ENCODE measurements around the gene LPCAT4.

The LPCAT4 gene

DNA sequence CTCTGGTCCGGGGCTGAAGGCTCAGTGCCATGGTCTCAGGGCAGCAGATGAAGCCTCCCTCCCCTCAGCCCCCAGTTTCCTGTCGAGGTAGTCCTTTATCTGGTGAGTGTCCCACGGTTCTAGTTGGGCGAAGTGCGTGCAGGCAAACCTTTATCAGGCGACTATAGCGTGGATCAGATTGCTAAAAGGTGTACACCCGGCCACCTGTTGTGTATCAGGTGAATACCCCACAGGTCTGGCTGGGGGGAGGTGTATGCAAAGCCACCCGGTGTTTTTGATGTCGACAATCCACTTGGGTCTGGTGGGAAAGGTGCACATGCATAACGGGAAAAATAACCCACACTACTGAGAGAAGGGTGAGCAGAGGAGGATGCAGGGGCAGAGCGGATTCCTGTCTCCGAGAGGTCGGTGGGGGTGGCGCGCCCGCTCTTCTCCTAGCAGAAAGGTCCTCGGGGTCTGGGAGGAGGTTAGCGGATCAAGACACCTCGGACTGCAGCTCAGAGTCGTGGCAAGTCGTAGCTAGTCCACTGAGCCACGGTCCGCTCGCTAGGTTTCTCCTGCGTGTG lies 29.9 kb downstream of the LPCAT4 start:
- DNase-seq (ENCODE audit: low spot score), result no peak

DNA sequence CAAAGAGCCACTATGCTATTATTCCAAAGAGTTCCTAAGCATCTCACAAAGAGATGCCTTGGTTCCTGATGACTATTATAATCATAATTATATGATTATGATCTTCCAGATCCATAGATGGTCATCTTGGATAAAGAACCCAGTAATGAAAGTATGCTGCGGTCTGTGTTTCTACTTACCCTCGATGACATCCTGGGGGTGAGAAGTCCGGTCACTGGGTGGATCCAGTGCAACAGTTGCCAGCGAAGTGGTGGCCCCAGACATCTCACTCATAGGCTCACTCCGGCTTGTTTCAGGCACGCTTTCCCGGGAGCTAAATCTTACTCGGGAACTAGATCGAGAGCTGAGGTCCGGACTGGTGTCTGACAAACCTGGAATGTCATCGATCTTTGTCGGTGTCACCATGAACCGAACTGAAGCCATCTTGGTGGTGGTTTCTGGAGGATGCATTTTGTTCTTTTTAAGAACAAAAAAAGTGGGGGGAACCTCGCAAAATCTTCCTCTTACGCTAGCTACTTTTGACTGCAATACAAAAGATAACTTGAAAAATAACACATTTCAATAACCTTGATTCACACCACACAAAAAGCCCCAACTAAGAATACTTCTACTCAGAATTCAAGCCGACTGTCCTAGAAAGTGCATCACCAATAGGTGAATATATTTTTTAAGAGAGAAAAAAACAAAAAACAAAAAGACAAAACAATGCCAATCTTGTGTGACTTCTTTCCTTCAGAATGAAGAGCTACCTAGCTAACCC lies 30.6 kb downstream of the LPCAT4 start:
- DNase-seq (ENCODE audit: low spot score), result no peak

DNA sequence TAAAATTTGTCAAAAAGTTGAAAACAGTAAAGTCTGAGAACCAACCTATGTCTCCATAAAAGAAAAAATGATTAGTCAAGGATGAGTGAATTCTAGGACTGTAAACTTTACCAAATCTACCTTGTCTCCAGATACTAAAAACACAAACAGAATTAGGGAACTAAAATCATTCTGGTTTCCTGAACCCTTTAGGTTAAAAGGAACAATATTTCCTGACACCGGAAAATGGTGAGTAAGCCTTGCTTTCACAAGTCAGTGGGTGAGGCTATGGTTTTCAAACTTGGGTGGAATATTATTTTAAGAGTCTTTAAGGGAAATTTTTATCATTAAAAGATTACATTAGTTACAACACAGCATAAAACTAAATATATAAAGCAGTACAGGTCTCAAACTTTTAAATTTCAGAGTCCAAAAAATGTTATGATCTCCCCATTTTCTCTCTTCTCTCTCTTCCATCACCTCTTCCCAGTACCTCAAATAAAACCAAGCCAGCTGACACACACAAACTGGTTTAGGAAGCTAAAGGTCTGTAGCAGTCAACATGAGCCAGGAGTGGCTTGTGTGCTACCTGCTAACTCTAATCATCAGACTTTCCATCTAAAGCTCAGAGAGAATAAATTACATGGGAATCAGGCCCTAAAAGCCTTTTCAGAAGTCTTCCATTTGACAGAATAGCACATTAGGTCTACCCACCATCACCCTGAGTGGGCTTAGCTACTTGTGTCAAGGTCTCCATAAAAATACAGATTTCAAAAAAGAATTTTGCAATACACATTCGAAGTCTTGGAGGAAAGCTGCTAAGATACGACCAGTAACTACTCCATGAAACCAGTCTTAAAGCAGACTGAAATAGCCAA lies 31.6 kb downstream of the LPCAT4 start:
- no peak for DNase-seq (ENCODE audit: low spot score)

DNA sequence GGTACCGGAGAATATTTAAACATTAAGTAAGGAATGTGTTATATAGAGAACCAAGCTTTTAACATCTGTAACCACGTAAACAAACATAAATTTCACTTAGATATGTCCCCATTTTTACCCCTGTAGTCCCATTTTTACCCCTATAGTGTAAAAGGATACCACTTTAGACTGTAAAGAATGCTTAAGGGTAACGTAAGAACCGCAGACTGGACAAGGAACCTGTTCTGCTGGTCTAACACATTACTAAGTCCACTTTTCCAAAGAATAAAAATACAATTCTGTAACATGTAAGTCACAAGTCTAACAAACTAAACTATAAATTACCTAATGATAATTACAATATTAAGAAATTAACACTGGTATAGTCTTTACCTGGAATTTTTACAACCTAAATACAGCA lies 32.3 kb downstream of the LPCAT4 start:
- no peak for DNase-seq (ENCODE audit: low spot score)

DNA sequence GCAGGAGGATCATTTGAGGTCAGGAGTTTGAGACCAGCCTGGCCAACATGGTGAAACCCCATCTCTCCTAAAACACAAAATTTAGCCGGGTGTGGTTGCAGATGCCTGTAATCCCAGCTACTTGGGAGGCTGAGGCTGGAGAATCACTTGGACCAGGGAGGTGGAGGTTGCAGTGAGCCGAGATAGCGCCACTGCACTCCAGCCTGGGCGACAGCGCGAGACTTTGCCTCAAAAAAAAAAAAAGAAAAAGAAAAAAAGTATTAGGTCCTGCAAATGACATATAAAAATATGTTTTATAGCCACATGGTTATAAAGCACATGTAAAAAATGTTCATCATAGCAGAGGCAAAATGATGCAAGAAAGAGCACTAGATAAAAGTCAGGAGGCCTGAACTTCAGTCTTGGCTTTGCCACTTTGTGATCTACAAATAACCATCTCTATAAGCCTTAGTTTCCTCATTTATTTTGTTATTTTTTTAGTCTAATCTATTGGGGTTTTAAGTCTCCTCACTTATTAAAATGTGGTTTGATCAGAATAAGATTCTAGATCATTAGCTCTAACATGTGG lies 34.4 kb downstream of the LPCAT4 start:
- DNase-seq (ENCODE audit: low spot score), result no peak

DNA sequence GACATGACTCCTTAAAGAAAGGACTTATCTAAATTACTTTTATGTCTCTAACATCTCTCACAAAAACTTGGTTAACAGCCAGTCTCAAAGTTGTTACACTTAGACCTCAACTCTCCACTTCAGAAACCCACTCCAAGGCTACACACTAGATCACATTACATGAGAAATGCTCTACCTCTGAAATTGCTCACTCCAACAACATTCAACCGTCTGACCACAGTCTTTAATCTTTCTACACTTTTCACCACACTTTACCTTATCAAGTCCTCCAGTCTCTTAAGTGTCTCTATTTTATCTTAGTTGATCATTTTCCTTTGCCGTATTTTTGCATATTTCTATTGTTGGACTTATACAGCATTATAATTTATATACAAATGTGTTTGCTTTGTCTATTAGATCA lies 35.2 kb downstream of the LPCAT4 start:
- DNase-seq (ENCODE audit: low spot score), result no peak

DNA sequence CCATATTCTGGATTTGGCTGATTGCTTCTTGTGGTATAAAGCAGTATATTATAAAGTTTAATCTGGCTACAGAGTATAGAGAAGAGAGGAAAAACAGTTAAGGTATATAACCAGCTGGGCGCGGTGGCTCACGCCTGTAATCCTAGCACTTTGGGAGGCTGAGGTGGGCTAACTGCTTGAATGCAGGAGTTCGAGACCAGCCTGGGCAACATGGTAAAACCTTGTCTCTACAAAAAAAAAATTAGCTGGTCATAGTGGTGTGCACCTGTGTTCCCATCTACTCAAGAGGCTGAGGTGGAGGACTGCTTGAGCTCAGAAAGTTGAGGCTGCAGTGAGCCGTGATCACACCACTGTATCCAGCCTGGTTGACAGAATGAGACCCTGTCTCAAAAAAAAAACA lies 36.7 kb downstream of the LPCAT4 start:
- no peak for DNase-seq (ENCODE audit: low spot score)

DNA sequence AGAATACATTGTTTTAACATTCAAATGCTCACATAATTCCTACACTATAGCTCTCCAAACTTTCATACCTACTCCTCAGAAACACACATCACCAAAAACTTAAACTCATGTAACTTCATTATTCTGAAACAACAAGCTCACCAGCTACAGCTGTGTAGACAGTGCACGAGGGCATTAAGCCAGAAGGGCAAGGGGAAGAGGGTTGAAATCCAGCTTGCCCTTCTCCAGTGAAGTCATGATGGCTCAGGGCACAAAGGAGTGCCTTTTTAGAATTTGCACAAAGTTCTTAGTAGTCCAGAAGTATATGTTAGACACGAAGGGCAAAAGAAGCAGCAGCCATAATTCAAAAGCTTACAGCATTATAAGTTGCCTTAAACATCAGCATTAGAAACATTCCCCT lies 38.0 kb downstream of the LPCAT4 start:
- DNase-seq (ENCODE audit: low spot score), result no peak

DNA sequence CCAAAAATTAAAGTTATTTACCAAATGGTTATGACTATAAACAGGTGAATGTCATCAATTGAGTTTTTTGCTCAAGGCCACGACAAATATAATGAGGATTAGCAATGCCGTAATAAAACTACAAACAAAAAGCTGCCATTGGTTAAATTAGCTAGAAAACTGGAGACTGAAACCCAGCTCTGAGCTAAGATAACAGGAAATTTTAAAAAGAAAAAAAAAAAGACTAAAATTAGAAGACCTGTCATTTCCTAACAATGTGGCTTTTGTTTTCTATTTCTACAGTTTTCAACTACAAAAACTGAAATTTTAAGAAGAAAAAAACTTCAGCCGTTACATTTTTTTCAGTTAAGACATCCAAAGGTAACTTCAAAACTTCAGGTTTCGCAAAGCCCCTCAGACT lies 39.1 kb downstream of the LPCAT4 start:
- no peak for DNase-seq (ENCODE audit: low spot score)

DNA sequence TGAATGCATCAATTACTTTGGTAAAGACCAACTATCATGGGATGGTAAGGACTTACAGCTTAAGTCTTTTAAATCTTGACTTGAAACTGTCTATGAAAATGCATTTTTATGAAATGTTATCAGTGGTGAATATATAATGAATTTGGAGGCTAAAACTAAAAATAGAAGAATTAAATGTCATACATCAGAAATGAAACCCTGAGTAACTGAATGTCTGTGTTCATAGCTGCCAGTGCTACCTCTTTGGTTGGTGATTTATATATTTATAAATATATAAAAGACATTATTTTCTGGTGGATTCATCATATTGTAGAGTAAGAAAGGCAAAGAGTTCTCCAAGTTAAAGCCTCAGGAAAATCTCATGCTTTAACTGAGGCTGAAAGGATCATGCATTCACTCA lies 41.6 kb downstream of the LPCAT4 start:
- no peak for DNase-seq (ENCODE audit: low spot score)

DNA sequence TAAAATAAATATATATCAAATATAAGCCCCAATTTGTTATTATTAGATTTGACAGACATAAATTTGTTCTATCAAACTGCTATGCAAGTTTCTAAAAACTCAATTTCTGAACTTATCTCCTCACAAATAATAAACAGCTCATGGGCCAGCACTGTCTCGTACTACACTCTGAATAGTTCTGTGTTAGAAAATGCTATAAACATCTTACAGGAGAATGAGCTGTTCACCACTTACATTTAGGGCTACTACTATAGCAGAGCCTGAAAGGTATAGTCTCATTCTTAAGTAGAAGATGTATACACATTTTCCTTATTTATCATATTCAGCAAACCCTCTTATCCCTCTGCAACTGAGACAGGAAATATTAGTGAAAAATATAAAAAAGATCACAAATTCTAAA lies 42.1 kb downstream of the LPCAT4 start:
- DNase-seq (ENCODE audit: low spot score), result no peak

DNA sequence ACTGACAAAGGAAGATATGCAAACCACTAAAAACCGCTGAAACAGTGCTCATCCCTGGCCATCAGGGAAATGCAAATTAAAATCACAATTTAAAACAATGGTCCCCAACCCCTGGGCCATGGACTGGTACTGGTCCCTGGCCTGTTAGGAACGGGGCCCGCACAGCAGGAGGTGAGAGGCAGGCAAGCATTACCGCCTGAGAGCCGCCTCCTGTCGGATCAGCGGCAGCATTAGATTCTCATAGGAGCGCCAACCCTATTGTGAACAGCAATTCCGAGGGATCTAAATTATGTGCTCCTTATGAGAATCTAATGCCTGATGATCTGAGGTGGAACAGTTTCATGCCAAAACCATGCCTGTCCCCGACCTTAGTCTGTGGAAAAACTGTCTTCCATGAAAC lies 43.8 kb downstream of the LPCAT4 start:
- no peak for DNase-seq (ENCODE audit: low spot score)

DNA sequence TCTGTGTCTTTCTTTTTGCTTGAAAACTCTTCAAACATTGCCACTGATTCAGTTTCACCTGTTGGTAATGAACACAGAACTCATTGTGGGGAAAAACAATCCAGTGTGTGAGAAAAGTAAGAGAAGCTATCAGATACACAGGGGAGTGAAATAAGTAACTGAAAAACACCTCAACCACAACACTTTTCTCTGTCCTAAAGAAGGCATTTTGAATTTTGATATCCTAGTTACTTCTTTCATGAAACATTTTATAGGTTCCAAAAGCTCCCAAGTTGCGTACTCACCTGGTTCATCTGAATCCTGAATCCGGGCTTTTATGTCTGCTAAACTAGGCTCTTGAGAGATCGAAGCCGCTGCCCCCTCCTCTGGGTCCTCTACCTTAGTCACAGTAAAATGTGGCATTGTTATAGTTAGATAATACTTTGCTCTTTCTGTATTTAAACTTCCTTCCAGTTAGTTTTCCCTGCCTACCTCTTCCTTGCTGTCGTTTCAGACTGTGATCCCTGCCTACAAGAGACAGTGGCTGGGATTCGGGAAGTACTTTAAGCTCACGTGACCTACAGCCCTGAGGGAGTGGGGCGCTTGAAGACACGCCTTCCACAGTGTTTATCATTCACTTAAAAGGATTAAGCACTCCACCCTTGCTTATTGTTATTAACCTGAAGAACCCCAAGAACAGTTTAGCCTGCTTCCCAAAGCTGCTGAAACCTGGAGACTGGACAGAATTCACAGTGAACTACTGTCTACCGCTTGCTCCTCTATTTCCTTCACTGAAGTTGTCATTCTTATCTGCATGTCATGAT lies 48.5 kb downstream of the LPCAT4 start:
- peak; percentile 81 for DNase-seq (ENCODE audit: low spot score)

DNA sequence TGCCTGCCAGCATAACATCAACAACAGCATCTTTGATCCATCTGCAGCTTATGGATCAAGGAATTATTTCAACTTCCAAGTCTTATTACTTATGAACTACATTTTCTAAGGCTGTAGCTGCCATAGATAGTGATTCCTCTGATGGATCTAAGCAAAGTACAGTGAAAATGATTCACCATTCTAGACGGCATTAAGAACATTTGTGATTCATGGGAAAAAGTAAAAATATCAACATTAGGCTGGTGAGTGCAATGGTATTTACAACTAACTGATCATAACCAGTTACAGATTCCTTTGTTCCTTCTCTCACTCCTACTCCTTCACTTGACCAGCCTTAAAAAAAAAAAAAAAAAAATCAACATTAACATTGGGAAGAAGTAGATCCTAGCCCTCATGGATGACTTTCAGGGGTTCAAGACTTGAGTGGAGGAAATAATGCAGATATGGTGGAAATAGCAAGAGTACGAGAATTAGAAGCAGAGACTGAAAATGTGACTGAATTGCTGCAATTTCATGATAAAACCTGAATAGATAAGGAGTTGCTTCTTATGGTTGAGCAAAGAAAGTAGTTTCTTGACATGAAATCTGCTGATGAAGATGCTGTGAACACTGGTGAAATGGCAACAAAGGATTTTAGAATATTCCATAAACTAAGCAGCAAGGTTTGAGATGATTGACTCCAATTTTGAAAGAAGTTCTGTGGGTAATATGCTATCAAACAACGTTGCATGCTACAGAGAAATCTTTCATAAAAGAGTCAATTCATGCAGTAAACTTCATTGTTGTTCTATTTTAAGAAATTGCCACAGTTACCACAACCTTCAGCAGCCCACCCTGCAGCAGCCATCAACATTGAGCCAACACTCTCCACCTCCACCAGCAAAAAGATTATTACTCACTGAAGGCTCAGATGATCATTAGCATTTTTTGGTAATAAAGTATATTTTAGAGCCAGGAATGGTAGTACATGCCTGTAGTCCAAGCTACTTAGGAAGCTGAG lies 52.2 kb downstream of the LPCAT4 start:
- no peak for DNase-seq (ENCODE audit: low spot score)

DNA sequence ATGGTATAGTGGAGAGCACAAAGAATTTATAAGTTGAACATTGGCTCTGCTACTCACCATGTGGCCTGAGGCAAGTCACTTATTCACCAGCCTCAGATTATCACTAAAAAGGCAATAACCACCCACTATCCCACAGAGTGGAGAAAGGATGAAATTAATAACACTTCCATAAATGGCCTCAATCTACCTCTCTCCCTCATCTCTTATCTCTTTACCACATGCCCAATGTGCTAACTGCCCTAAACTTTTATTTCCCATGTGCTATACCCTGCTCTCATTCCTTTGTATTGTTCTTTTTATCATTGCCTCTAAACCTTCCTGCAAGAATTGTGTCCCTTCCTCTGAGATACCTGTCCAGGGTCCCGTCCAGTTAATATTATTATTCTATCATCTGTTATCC lies 55.4 kb downstream of the LPCAT4 start:
- DNase-seq (ENCODE audit: low spot score), result no peak

Measured in D341Med (cell line).